H1 (cell line): ENCODE measurements around the gene HSPBAP1. TPM values are rescaled to one million over a fixed set of nuclear protein-coding genes. Genes with fewer than 3 reads are reported as not detected.

ENCODE experiments used
- BACH1 ChIP-seq: IDR thresholded peaks from 2 replicates; pipeline ENCODE4 v1.6.1; 2012; ENCODE audit warnings: low read length, improper control_type of control experiment
- CHD1 ChIP-seq: IDR thresholded peaks from 2 replicates; pipeline ENCODE4 v1.6.1; 2012; ENCODE audit warnings: low read depth, low read length, improper control_type of control experiment
- EGR1 ChIP-seq: IDR thresholded peaks from 2 replicates; pipeline ENCODE4 v1.6.1; 2011; ENCODE audit warnings: low read depth, low read length, borderline replicate concordance
- RXRA ChIP-seq: IDR thresholded peaks from 2 replicates; pipeline ENCODE4 v1.6.1; 2011; ENCODE audit warnings: low read depth, mild to moderate bottlenecking, low read length, moderate library complexity; ENCODE audit not compliant: insufficient read depth
- polyA plus RNA-seq, 7 experiments: library from polyadenylated mRNA; depleted of rRNA in 3 of 7; stranded (reverse) in 5 of 7; unstranded in 2 of 7; fragments of >200 nt in 5 of 7; fragments of 200-250 nt in 2 of 7; gene quantifications; 1 replicate in 5 of 7; 2 replicates in 1 of 7; 4 replicates in 1 of 7; pipeline versions ENCODE4 v1.2.1 to v1.2.3, GENCODE V29; 2011 to 2013; ENCODE audit warnings: missing spikeins in 2 of 7, mixed read lengths in 2 of 7
- total RNA-seq: library from RNA; stranded (reverse); fragmentation: NEBNext Ultra II Directional; extraction: Animal tissue kit (Norgen Biotek cat#: 25700); gene quantifications from 2 replicates; pipeline ENCODE4 v1.2.1, GENCODE V29; 2021
- TF ChIP-seq, protein P1 (sequence below): fragments of 300-600 bp; sonication (generic); IDR thresholded peaks from 2 replicates; pipeline ENCODE4 v1.7.1; 2012; ENCODE audit warnings: low read length, moderate library complexity, mild to moderate bottlenecking, inconsistent platforms; ENCODE audit not compliant: insufficient replicate concordance

The HSPBAP1 gene
- total and polyA plus RNA-seq, 2 of the 8 experiments (the other 6 are each of a cell fraction or from before 2014, with no cell fraction given), result 7.5 to 8.3 TPM

GRCh38 chr3:122799322-122799721 is 5.7 kb upstream of the HSPBAP1 start (continued):
- TF ChIP-seq, protein P1, sequence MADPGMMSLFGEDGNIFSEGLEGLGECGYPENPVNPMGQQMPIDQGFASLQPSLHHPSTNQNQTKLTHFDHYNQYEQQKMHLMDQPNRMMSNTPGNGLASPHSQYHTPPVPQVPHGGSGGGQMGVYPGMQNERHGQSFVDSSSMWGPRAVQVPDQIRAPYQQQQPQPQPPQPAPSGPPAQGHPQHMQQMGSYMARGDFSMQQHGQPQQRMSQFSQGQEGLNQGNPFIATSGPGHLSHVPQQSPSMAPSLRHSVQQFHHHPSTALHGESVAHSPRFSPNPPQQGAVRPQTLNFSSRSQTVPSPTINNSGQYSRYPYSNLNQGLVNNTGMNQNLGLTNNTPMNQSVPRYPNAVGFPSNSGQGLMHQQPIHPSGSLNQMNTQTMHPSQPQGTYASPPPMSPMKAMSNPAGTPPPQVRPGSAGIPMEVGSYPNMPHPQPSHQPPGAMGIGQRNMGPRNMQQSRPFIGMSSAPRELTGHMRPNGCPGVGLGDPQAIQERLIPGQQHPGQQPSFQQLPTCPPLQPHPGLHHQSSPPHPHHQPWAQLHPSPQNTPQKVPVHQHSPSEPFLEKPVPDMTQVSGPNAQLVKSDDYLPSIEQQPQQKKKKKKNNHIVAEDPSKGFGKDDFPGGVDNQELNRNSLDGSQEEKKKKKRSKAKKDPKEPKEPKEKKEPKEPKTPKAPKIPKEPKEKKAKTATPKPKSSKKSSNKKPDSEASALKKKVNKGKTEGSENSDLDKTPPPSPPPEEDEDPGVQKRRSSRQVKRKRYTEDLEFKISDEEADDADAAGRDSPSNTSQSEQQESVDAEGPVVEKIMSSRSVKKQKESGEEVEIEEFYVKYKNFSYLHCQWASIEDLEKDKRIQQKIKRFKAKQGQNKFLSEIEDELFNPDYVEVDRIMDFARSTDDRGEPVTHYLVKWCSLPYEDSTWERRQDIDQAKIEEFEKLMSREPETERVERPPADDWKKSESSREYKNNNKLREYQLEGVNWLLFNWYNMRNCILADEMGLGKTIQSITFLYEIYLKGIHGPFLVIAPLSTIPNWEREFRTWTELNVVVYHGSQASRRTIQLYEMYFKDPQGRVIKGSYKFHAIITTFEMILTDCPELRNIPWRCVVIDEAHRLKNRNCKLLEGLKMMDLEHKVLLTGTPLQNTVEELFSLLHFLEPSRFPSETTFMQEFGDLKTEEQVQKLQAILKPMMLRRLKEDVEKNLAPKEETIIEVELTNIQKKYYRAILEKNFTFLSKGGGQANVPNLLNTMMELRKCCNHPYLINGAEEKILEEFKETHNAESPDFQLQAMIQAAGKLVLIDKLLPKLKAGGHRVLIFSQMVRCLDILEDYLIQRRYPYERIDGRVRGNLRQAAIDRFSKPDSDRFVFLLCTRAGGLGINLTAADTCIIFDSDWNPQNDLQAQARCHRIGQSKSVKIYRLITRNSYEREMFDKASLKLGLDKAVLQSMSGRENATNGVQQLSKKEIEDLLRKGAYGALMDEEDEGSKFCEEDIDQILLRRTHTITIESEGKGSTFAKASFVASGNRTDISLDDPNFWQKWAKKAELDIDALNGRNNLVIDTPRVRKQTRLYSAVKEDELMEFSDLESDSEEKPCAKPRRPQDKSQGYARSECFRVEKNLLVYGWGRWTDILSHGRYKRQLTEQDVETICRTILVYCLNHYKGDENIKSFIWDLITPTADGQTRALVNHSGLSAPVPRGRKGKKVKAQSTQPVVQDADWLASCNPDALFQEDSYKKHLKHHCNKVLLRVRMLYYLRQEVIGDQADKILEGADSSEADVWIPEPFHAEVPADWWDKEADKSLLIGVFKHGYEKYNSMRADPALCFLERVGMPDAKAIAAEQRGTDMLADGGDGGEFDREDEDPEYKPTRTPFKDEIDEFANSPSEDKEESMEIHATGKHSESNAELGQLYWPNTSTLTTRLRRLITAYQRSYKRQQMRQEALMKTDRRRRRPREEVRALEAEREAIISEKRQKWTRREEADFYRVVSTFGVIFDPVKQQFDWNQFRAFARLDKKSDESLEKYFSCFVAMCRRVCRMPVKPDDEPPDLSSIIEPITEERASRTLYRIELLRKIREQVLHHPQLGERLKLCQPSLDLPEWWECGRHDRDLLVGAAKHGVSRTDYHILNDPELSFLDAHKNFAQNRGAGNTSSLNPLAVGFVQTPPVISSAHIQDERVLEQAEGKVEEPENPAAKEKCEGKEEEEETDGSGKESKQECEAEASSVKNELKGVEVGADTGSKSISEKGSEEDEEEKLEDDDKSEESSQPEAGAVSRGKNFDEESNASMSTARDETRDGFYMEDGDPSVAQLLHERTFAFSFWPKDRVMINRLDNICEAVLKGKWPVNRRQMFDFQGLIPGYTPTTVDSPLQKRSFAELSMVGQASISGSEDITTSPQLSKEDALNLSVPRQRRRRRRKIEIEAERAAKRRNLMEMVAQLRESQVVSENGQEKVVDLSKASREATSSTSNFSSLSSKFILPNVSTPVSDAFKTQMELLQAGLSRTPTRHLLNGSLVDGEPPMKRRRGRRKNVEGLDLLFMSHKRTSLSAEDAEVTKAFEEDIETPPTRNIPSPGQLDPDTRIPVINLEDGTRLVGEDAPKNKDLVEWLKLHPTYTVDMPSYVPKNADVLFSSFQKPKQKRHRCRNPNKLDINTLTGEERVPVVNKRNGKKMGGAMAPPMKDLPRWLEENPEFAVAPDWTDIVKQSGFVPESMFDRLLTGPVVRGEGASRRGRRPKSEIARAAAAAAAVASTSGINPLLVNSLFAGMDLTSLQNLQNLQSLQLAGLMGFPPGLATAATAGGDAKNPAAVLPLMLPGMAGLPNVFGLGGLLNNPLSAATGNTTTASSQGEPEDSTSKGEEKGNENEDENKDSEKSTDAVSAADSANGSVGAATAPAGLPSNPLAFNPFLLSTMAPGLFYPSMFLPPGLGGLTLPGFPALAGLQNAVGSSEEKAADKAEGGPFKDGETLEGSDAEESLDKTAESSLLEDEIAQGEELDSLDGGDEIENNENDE, result no peak
- no peak for TF ChIP-seq EGR1
- TF ChIP-seq RXRA, result no peak
- no peak for TF ChIP-seq CHD1
- no peak for TF ChIP-seq BACH1
